ENCODE data around the gene EXD1.
"Not testable (repeated sequence)": the region's sequence is repeated elsewhere in the genome, so short reads cannot be mapped to it uniquely, and the experiment has no call there.

The EXD1 gene

GRCh38 chr15:41139112-41139511 is 91.4 kb downstream of the EXD1 start:
- not testable (repeated sequence) for DNase-seq

DNA sequence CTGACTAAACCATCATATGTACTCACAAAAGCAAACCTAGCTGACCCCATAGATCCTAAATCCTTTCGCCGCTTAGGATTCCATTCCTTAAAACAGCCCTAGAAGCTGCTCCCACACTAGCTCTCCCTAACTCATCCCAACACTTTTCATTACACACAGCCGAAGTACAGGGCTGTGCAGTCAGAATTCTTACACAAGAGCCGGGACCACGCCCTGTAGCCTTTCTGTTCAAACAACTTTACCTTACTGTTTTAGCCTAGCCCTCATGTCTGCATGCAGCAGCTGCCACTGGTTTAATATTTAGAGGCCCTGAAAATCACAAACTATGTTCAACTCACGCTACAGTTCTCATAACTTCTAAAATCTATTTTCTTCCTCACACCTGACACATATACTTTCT is 95.0 kb downstream of the EXD1 start:
- DNase-seq, result not testable (repeated sequence)

DNA sequence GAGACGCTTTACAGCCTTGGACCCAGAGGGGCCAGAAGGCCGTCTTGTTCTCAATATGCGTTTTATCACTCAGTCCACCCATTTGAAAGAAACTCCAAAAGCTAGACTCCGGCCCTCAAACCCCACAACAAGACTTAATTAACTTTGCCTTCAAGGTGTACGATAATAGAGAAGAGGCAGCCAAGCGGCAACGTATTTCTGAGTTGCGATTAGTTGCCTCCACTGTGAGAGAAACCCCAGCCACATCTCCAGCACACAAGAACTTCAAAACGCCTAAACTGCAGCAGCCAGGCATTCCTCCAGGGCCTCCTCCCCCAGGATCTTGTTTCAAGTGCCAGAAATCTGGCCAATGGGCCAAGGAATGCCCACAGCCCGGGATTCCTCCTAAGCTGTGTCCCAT is 97.1 kb downstream of the EXD1 start:
- DNase-seq, result no peak
